Stimulated activated naive CD4-positive, alpha-beta T cell (primary cell): Measurements from ENCODE around the gene GNAZ.

ENCODE experiments used
- DNase-seq, 6 experiments: peaks; one replicate each; lab custom pipeline; 2025; lab: John Stamatoyannopoulos, UW

The GNAZ gene

GRCh38 chr22:23119494-23120414 lies 49.4 kb downstream of the GNAZ start:
- peak; percentile 24 to 71 (median 50) for DNase-seq

GRCh38 chr22:23120415-23120899 lies 50.1 kb downstream of the GNAZ start:
- DNase-seq = no peak

GRCh38 chr22:23121000-23121421 lies 50.7 kb downstream of the GNAZ start:
- no peak for DNase-seq

GRCh38 chr22:23121424-23121823 lies 51.1 kb downstream of the GNAZ start:
- DNase-seq = no peak

GRCh38 chr22:23122216-23122957 lies 52.1 kb downstream of the GNAZ start:
- DNase-seq = no peak

GRCh38 chr22:23122992-23123803 lies 52.9 kb downstream of the GNAZ start:
- DNase-seq = no peak

- no peak for DNase-seq
Observed at GRCh38 chr22:23123804-23124254, 53.5 kb downstream of the GNAZ start.

- no peak for DNase-seq
Observed at GRCh38 chr22:23124611-23125511, 54.5 kb downstream of the GNAZ start.

- DNase-seq = no peak
Observed at GRCh38 chr22:23125512-23126103, 55.3 kb downstream of the GNAZ start.

- no peak for DNase-seq
Observed at GRCh38 chr22:23126165-23127054, 56.1 kb downstream of the GNAZ start.

GRCh38 chr22:23127055-23127756 lies 56.9 kb downstream of the GNAZ start:
- no peak for DNase-seq

GRCh38 chr22:23127788-23128187 lies 57.5 kb downstream of the GNAZ start:
- DNase-seq = no peak

GRCh38 chr22:23128269-23129108 lies 58.2 kb downstream of the GNAZ start:
- DNase-seq = peak; percentile 41 to 81 (median 60)

GRCh38 chr22:23129149-23129548 lies 58.8 kb downstream of the GNAZ start:
- DNase-seq = no peak

GRCh38 chr22:23130697-23131096 lies 60.4 kb downstream of the GNAZ start:
- no peak for DNase-seq

GRCh38 chr22:23131931-23132330 lies 61.6 kb downstream of the GNAZ start:
- no peak for DNase-seq

GRCh38 chr22:23132376-23133091 lies 62.2 kb downstream of the GNAZ start:
- DNase-seq = no peak
